ENCODE data around the gene C7orf57. TPM values are rescaled to one million over a fixed set of nuclear protein-coding genes. Genes with fewer than 3 reads are reported as not detected.

Gene C7orf57
- total RNA-seq, 1 donor from 2014 or later = not detected

DNA sequence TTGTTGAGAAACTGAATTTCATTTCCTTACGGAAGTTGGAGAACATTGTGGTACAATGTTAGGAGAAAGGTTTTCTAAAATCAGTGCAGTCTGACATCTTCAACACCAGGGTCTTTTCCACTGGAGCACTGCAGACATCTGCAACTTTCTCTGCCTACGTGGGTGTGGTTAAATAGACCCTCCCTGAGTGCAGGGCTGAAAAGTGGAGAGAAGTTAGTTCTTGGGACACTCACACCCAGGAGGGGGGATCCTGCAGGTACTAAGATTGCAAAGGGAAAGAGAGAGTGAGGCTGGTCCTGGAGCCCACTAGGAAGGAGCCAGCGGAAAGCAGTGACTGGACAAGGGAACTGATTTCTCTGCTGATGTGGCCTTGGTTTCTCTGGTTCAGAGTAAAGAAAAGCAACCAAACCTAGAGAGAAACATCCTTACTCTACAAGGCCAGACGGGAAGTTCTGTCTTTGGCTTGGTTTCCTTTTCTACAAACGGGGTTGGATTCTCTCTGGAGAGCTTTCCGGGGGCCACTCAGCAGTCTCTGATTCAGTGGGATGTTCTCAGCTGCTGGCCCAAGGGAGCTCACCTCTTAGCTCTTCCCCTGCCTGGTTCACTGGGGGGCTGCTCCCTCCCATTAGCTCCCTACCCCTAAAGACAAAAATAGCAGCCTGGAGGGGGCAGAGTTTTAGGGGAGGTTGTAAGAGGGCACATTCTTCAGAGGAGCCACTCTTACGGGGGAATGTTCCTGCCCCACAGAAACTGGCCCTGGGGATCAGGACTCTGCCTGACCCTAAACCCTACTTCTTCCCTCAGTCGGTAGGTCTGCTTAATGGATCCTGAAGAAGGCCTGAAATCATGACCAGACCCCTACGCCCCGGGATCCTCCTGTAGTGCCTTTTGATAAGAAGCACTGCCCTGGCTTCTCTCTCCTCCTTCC lies 56.4 kb downstream of the C7orf57 start:
- Histone ChIP-seq H2AFZ (replicated peaks) (no peak overlapping the region), H3K79me2 (ENCODE audit: low read depth) (no peaks in the 10 kb centered on the region), H3F3A (ENCODE audit: low read depth) (peaks cover 40% of the 10 kb centered on the region), H4K20me1 (ENCODE audit: low read depth) (no peaks in the 10 kb centered on the region), H3K36me3 (no peaks in the 10 kb centered on the region), H3K9me3 (ENCODE audit: low read depth) (no peaks in the 10 kb centered on the region), H3K4me1 (peaks cover 15% of the 10 kb centered on the region), H3K9ac (no peak overlapping the region), H3K4me2 (peak overlapping the region; percentile 86), H3K27ac (no peak overlapping the region), H3K27me3 (peaks cover 6% of the 10 kb centered on the region), H3K4me3 (no peak overlapping the region)
- Mint-ChIP-seq H3K4me1 (peaks cover 12% of the 10 kb centered on the region), H3K27me3 (ENCODE audit: insufficient read depth, low read depth) (no peaks in the 10 kb centered on the region), H3K36me3 (peaks cover 12% of the 10 kb centered on the region), H3K27ac (no peak overlapping the region), H3K9me3 (no peaks in the 10 kb centered on the region), H3K4me3 (no peak overlapping the region)
- DNase-seq (ENCODE audit: low spot score) = no peak
- TF ChIP-seq EZH2 (IDR thresholded peaks at IDR 0.05) = no peak
- TF ChIP-seq CTCF (IDR thresholded peaks at IDR 0.05) = no peak
- TF ChIP-seq EZH2phosphoT487 (IDR thresholded peaks at IDR 0.05) = no peak

DNA sequence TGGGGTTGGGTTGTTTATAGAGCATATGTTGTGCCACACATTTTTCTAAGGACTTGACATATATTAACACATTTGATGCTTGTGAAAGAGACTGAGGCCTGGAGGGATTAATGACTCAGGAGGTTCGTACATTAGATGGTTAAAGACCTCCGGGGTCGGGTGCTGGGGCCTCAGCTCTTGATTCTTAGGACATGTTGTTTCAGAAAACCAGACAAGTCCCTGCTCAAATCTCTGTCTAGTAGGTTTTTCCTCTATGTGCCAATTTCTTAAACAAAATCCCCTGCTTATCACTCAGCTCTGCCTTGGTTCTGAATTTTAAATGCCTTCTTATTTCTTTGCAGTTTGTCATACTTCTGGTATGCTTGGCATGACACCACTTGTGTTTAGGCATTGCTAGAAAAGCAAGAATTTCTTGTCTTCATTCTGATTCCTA lies 59.5 kb downstream of the C7orf57 start:
- no peak overlapping the region for H2AFZ ChIP-seq (replicated peaks)
- H4K20me1 ChIP-seq (ENCODE audit: low read depth) = no peaks in the 10 kb centered on the region
- Mint-ChIP-seq H3K4me1 (peaks cover 12% of the 10 kb centered on the region), H3K27me3 (ENCODE audit: insufficient read depth, low read depth) (no peaks in the 10 kb centered on the region), H3K4me3 (no peak overlapping the region), H3K27ac (no peak overlapping the region), H3K9me3 (no peaks in the 10 kb centered on the region), H3K36me3 (peaks cover 14% of the 10 kb centered on the region)
- H3K4me3 ChIP-seq = no peak overlapping the region
- no peaks in the 10 kb centered on the region for H3K36me3 ChIP-seq
- no peaks in the 10 kb centered on the region for H3K79me2 ChIP-seq (ENCODE audit: low read depth)
- peaks cover 15% of the 10 kb centered on the region for H3K4me1 ChIP-seq
- no peak overlapping the region for H3K4me2 ChIP-seq
- H3K27me3 ChIP-seq = peaks cover 2% of the 10 kb centered on the region
- no peak for TF ChIP-seq EZH2 (IDR thresholded peaks at IDR 0.05)
- TF ChIP-seq EZH2phosphoT487 (IDR thresholded peaks at IDR 0.05) = no peak
- TF ChIP-seq CTCF (IDR thresholded peaks at IDR 0.05) = no peak
- peaks cover 11% of the 10 kb centered on the region for H3F3A ChIP-seq (ENCODE audit: low read depth)
- no peaks in the 10 kb centered on the region for H3K9me3 ChIP-seq (ENCODE audit: low read depth)
- no peak overlapping the region for H3K9ac ChIP-seq
- DNase-seq (ENCODE audit: low spot score) = no peak
- H3K27ac ChIP-seq = no peak overlapping the region

- H3K4me2 ChIP-seq = no peak overlapping the region
- no peaks in the 10 kb centered on the region for H3K79me2 ChIP-seq (ENCODE audit: low read depth)
- no peak overlapping the region for H3K27ac ChIP-seq
Observed at GRCh38 chr7:48096273-48096672, 60.9 kb downstream of the C7orf57 start.

More at GRCh38 chr7:48096273-48096672, 60.9 kb downstream of the C7orf57 start:
- Mint-ChIP-seq H3K4me1 (peaks cover 4% of the 10 kb centered on the region), H3K36me3 (peaks cover 13% of the 10 kb centered on the region), H3K27me3 (ENCODE audit: insufficient read depth, low read depth) (no peaks in the 10 kb centered on the region), H3K4me3 (no peak overlapping the region), H3K27ac (no peak overlapping the region), H3K9me3 (no peaks in the 10 kb centered on the region)
- Histone ChIP-seq H3K4me1 (peaks cover 7% of the 10 kb centered on the region), H3K36me3 (no peaks in the 10 kb centered on the region), H3K4me3 (no peak overlapping the region), H3K9me3 (ENCODE audit: low read depth) (no peaks in the 10 kb centered on the region), H2AFZ (replicated peaks) (no peak overlapping the region), H3K27me3 (no peaks in the 10 kb centered on the region), H3F3A (ENCODE audit: low read depth) (no peaks in the 10 kb centered on the region), H3K9ac (no peak overlapping the region), H4K20me1 (ENCODE audit: low read depth) (no peaks in the 10 kb centered on the region)
- TF ChIP-seq EZH2 (IDR thresholded peaks at IDR 0.05) (no peak), EZH2phosphoT487 (IDR thresholded peaks at IDR 0.05) (no peak), CTCF (IDR thresholded peaks at IDR 0.05) (no peak)
- no peak for DNase-seq (ENCODE audit: low spot score)
